HEK293 (cell line): ENCODE results near the gene HECTD4.

Source experiments
- GLI4 ChIP-seq: fragments of 450-650 bp; formaldehyde crosslinking; IDR thresholded peaks from 2 replicates; pipeline ENCODE4 v1.5.1; 2016; ENCODE audit warnings: missing biosample characterization, missing genetic modification characterization
- SP2 ChIP-seq: fragments of 450-650 bp; formaldehyde crosslinking; IDR thresholded peaks from 2 replicates; pipeline ENCODE4 v1.5.1; 2016; ENCODE audit warnings: missing biosample characterization, missing genetic modification characterization
- TCF7L2 ChIP-seq: IDR thresholded peaks from 2 replicates; pipeline ENCODE4 v1.6.1; 2011; ENCODE audit warnings: low read depth, mild to moderate bottlenecking, inconsistent platforms, low read length, moderate library complexity, borderline replicate concordance
- ZNF24 ChIP-seq: fragments of 450-650 bp; formaldehyde crosslinking; IDR thresholded peaks from 2 replicates; pipeline ENCODE4 v1.5.1; 2016; ENCODE audit warnings: missing biosample characterization, missing genetic modification characterization
- ZNF473 ChIP-seq: fragments of 450-650 bp; formaldehyde crosslinking; IDR thresholded peaks from 2 replicates; pipeline ENCODE4 v1.5.1; 2017; ENCODE audit warnings: missing biosample characterization, missing genetic modification characterization
- ZNF654 ChIP-seq: fragments of 450-650 bp; formaldehyde crosslinking; IDR thresholded peaks from 2 replicates; pipeline ENCODE4 v1.5.1; 2016; ENCODE audit warnings: low read depth, missing biosample characterization, missing genetic modification characterization
- ZNF747 ChIP-seq: fragments of 450-650 bp; formaldehyde crosslinking; IDR thresholded peaks from 2 replicates; pipeline ENCODE4 v1.5.1; 2016; ENCODE audit warnings: missing biosample characterization, missing genetic modification characterization
- ZNF791 ChIP-seq: fragments of 450-650 bp; formaldehyde crosslinking; IDR thresholded peaks from 2 replicates; pipeline ENCODE4 v1.5.1; 2016; ENCODE audit warnings: missing biosample characterization, missing genetic modification characterization
- TF ChIP-seq, protein P1 (sequence below): fragments of 450-650 bp; formaldehyde crosslinking; IDR thresholded peaks from 2 replicates; pipeline ENCODE4 v1.5.1; 2016; ENCODE audit warnings: missing biosample characterization, missing genetic modification characterization, low read depth
- TF ChIP-seq, protein P2 (sequence below): fragments of 450-650 bp; formaldehyde crosslinking; IDR thresholded peaks from 2 replicates; pipeline ENCODE4 v1.5.1; 2016; ENCODE audit warnings: missing biosample characterization, missing genetic modification characterization
- TF ChIP-seq, protein P3 (sequence below): fragments of 450-650 bp; formaldehyde crosslinking; IDR thresholded peaks from 2 replicates; pipeline ENCODE4 v1.5.1; 2017; ENCODE audit warnings: missing biosample characterization, missing genetic modification characterization
- TF ChIP-seq, protein P4 (sequence below): fragments of 450-650 bp; formaldehyde crosslinking; IDR thresholded peaks from 2 replicates; pipeline ENCODE4 v1.5.1; 2016; ENCODE audit warnings: missing biosample characterization, missing genetic modification characterization, low read depth

DNA sequence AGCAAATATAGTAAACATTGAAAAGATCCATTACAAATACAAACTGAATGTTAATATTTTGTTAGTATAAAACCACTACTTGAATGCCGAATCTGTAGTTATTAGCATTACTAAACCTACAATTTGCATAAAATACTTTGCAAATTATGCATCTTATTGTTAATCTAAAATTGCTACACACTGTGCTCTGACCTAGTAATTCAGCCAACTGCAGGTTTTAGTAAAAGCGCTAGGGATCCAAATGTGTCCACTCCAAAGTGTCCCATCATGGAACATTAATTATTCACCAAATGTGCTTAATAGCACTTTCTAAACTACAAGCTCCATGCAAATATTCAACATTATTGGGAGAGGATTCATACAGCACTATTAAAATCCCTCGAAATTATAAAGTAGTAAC, 14.3 kb downstream of the HECTD4 start:
- TF ChIP-seq, protein P1, sequence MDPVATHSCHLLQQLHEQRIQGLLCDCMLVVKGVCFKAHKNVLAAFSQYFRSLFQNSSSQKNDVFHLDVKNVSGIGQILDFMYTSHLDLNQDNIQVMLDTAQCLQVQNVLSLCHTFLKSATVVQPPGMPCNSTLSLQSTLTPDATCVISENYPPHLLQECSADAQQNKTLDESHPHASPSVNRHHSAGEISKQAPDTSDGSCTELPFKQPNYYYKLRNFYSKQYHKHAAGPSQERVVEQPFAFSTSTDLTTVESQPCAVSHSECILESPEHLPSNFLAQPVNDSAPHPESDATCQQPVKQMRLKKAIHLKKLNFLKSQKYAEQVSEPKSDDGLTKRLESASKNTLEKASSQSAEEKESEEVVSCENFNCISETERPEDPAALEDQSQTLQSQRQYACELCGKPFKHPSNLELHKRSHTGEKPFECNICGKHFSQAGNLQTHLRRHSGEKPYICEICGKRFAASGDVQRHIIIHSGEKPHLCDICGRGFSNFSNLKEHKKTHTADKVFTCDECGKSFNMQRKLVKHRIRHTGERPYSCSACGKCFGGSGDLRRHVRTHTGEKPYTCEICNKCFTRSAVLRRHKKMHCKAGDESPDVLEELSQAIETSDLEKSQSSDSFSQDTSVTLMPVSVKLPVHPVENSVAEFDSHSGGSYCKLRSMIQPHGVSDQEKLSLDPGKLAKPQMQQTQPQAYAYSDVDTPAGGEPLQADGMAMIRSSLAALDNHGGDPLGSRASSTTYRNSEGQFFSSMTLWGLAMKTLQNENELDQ (tag by site-specific recombination), result no peak
- TF ChIP-seq, protein P2, sequence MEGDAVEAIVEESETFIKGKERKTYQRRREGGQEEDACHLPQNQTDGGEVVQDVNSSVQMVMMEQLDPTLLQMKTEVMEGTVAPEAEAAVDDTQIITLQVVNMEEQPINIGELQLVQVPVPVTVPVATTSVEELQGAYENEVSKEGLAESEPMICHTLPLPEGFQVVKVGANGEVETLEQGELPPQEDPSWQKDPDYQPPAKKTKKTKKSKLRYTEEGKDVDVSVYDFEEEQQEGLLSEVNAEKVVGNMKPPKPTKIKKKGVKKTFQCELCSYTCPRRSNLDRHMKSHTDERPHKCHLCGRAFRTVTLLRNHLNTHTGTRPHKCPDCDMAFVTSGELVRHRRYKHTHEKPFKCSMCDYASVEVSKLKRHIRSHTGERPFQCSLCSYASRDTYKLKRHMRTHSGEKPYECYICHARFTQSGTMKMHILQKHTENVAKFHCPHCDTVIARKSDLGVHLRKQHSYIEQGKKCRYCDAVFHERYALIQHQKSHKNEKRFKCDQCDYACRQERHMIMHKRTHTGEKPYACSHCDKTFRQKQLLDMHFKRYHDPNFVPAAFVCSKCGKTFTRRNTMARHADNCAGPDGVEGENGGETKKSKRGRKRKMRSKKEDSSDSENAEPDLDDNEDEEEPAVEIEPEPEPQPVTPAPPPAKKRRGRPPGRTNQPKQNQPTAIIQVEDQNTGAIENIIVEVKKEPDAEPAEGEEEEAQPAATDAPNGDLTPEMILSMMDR, result no peak
- TF ChIP-seq ZNF791 (tag by site-specific recombination) (no peak), ZNF747 (tag by site-specific recombination) (no peak), SP2 (no peak), ZNF24 (tag by site-specific recombination) (no peak), TCF7L2 (no peak), GLI4 (tag by site-specific recombination) (no peak), ZNF473 (tag by site-specific recombination) (no peak), ZNF654 (no peak)
- TF ChIP-seq, protein P3, sequence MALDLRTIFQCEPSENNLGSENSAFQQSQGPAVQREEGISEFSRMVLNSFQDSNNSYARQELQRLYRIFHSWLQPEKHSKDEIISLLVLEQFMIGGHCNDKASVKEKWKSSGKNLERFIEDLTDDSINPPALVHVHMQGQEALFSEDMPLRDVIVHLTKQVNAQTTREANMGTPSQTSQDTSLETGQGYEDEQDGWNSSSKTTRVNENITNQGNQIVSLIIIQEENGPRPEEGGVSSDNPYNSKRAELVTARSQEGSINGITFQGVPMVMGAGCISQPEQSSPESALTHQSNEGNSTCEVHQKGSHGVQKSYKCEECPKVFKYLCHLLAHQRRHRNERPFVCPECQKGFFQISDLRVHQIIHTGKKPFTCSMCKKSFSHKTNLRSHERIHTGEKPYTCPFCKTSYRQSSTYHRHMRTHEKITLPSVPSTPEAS (tag by site-specific recombination), result no peak
- TF ChIP-seq, protein P4, sequence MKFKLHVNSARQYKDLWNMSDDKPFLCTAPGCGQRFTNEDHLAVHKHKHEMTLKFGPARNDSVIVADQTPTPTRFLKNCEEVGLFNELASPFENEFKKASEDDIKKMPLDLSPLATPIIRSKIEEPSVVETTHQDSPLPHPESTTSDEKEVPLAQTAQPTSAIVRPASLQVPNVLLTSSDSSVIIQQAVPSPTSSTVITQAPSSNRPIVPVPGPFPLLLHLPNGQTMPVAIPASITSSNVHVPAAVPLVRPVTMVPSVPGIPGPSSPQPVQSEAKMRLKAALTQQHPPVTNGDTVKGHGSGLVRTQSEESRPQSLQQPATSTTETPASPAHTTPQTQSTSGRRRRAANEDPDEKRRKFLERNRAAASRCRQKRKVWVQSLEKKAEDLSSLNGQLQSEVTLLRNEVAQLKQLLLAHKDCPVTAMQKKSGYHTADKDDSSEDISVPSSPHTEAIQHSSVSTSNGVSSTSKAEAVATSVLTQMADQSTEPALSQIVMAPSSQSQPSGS (tag by site-specific recombination), result no peak
